Measurements from ENCODE around the gene COTL1. TPM values are rescaled to one million over a fixed set of nuclear protein-coding genes. Genes with fewer than 3 reads are reported as not detected.

The COTL1 gene
- total RNA-seq, 1 experiment from 2014 or later = 34.1 TPM

- POLR2A ChIA-PET (ENCODE audit: low non-redundant PET) = no interaction called here
- H3K4me1 ChIP-seq (ENCODE audit: insufficient read depth, low read length, poor library complexity, severe bottlenecking) = peaks cover 42% of the 10 kb centered on the region
- peak overlapping the region; percentile 82 for H3K27ac ChIP-seq (ENCODE audit: low read depth, low read length, poor library complexity, severe bottlenecking)
- peak; percentile 74 for DNase-seq (ENCODE audit: low spot score)
- H3K4me3 ChIP-seq (ENCODE audit: low read depth, low read length, poor library complexity, severe bottlenecking) = no peak overlapping the region
- TF ChIP-seq EZH2 (IDR thresholded peaks at IDR 0.05; ENCODE audit: borderline replicate concordance, low read depth, low read length, poor library complexity, severe bottlenecking) (no peak), CTCF (conservative IDR thresholded peaks at IDR 0.05; ENCODE audit: low read depth, low read length) (no peak)
- BruUV-seq (replicated peaks) = no TSS peak
- no peaks in the 10 kb centered on the region for H3K36me3 ChIP-seq (ENCODE audit: insufficient read depth, low read length, poor library complexity, severe bottlenecking)
- H3K27me3 ChIP-seq (replicated peaks; ENCODE audit: insufficient read depth, low read depth, low read length, poor library complexity) = no peaks in the 10 kb centered on the region
- intact Hi-C loops (cut with micrococcal nuclease; ENCODE audit: unreplicated experiment) = no loop called here
- CTCF ChIA-PET = no interaction called here
- no peaks in the 10 kb centered on the region for H3K9me3 ChIP-seq (ENCODE audit: low read depth, low read length, poor library complexity, severe bottlenecking)
Observed at GRCh38 chr16:84600343-84601229, 17.3 kb downstream of the COTL1 start.

- H3K4me3 ChIP-seq (ENCODE audit: low read depth, low read length, poor library complexity, severe bottlenecking) = peak overlapping the region; percentile 16
- H3K27me3 ChIP-seq (replicated peaks; ENCODE audit: insufficient read depth, low read depth, low read length, poor library complexity) = no peaks in the 10 kb centered on the region
- DNase-seq (ENCODE audit: low spot score) = peak; percentile 85
- CTCF ChIA-PET = no interaction called here
- intact Hi-C loops (cut with micrococcal nuclease; ENCODE audit: unreplicated experiment) = no loop called here
- BruUV-seq (replicated peaks) = no TSS peak
- POLR2A ChIA-PET (ENCODE audit: low non-redundant PET) = interaction anchor here (0.6 kb wide), 2 partner anchors 39 to 44 kb away, joined by 4 to 9 read pairs; no protein-coding TSS in a partner anchor
- no peaks in the 10 kb centered on the region for H3K36me3 ChIP-seq (ENCODE audit: insufficient read depth, low read length, poor library complexity, severe bottlenecking)
- TF ChIP-seq EZH2 (IDR thresholded peaks at IDR 0.05; ENCODE audit: borderline replicate concordance, low read depth, low read length, poor library complexity, severe bottlenecking) = no peak
- TF ChIP-seq CTCF (conservative IDR thresholded peaks at IDR 0.05; ENCODE audit: low read depth, low read length) = no peak
- peak overlapping the region; percentile 82 for H3K27ac ChIP-seq (ENCODE audit: low read depth, low read length, poor library complexity, severe bottlenecking)
- no peaks in the 10 kb centered on the region for H3K9me3 ChIP-seq (ENCODE audit: low read depth, low read length, poor library complexity, severe bottlenecking)
- peaks cover 42% of the 10 kb centered on the region for H3K4me1 ChIP-seq (ENCODE audit: insufficient read depth, low read length, poor library complexity, severe bottlenecking)
Observed at GRCh38 chr16:84599521-84600202, 18.2 kb downstream of the COTL1 start.

GRCh38 chr16:84598360-84598759 is 19.5 kb downstream of the COTL1 start:
- no peak overlapping the region for H3K27ac ChIP-seq (ENCODE audit: low read depth, low read length, poor library complexity, severe bottlenecking)
- peaks cover 39% of the 10 kb centered on the region for H3K4me1 ChIP-seq (ENCODE audit: insufficient read depth, low read length, poor library complexity, severe bottlenecking)
- ChIA-PET CTCF (no interaction called here), POLR2A (ENCODE audit: low non-redundant PET) (no interaction called here)
- intact Hi-C loops (cut with micrococcal nuclease; ENCODE audit: unreplicated experiment) = no loop called here
- DNase-seq (ENCODE audit: low spot score) = no peak
- H3K9me3 ChIP-seq (ENCODE audit: low read depth, low read length, poor library complexity, severe bottlenecking) = no peaks in the 10 kb centered on the region
- H3K27me3 ChIP-seq (replicated peaks; ENCODE audit: insufficient read depth, low read depth, low read length, poor library complexity) = no peaks in the 10 kb centered on the region
- H3K4me3 ChIP-seq (ENCODE audit: low read depth, low read length, poor library complexity, severe bottlenecking) = no peak overlapping the region
- no TSS peak for BruUV-seq (replicated peaks)
- no peaks in the 10 kb centered on the region for H3K36me3 ChIP-seq (ENCODE audit: insufficient read depth, low read length, poor library complexity, severe bottlenecking)
- TF ChIP-seq CTCF (conservative IDR thresholded peaks at IDR 0.05; ENCODE audit: low read depth, low read length) (no peak), EZH2 (IDR thresholded peaks at IDR 0.05; ENCODE audit: borderline replicate concordance, low read depth, low read length, poor library complexity, severe bottlenecking) (no peak)
